OCI-LY1 (cell line): ENCODE results near the gene POU2F2.

Experiments used
- H2AFZ ChIP-seq: fragments of 200-600 bp; sonication (generic), shearing (Covaris generic); 2 replicates; pipeline ENCODE4 v1.6.0; 2014; ENCODE audit warnings: antibody characterized with exemption, mild to moderate bottlenecking, low read length
- H3F3A ChIP-seq: fragments of 200-600 bp; sonication (generic), shearing (Covaris generic); 2 replicates; pipeline ENCODE4 v1.6.0; 2014; ENCODE audit warnings: mild to moderate bottlenecking, antibody characterized with exemption, low read length, moderate library complexity; ENCODE audit not compliant: insufficient read depth
- H3K27ac ChIP-seq: fragments of 200-600 bp; sonication (generic); 2 replicates; pipeline ENCODE4 v1.5.1; 2014; ENCODE audit warnings: low read length, mixed run types, mild to moderate bottlenecking, low read depth; ENCODE audit not compliant: poor library complexity, severe bottlenecking
- H3K27me3 ChIP-seq: fragments of 200-600 bp; sonication (generic); 2 replicates; pipeline ENCODE4 v1.6.0; 2014; ENCODE audit warnings: antibody characterized with exemption, mild to moderate bottlenecking, low read length, moderate library complexity; ENCODE audit not compliant: insufficient read depth
- H3K36me3 ChIP-seq: fragments of 200-600 bp; sonication (generic); 2 replicates; pipeline ENCODE4 v1.6.1; 2014; ENCODE audit warnings: mild to moderate bottlenecking, antibody characterized with exemption, low read length, moderate library complexity, mixed read lengths; ENCODE audit not compliant: insufficient read depth
- H3K4me1 ChIP-seq: fragments of 200-600 bp; sonication (generic); 2 replicates; pipeline ENCODE4 v1.5.1; 2014; ENCODE audit warnings: mild to moderate bottlenecking, low read length, moderate library complexity; ENCODE audit not compliant: insufficient read depth, severe bottlenecking
- H3K4me2 ChIP-seq: fragments of 200-600 bp; sonication (generic), shearing (Covaris generic); 2 replicates; pipeline ENCODE4 v1.6.1; 2014; ENCODE audit warnings: low read length
- H3K4me3 ChIP-seq: fragments of 200-600 bp; sonication (generic); 2 replicates; pipeline ENCODE4 v1.5.1; 2014; ENCODE audit warnings: low read length, low read depth, mild to moderate bottlenecking, mixed read lengths; ENCODE audit not compliant: poor library complexity, severe bottlenecking
- H3K79me2 ChIP-seq: fragments of 200-600 bp; shearing (Covaris generic); 2 replicates; pipeline ENCODE4 v1.6.1; 2016; ENCODE audit warnings: mixed run types, low read length, mixed read lengths; ENCODE audit not compliant: insufficient read depth
- H3K9ac ChIP-seq: fragments of 200-600 bp; sonication (generic), shearing (Covaris generic); 2 replicates; pipeline ENCODE4 v1.6.1; 2014; ENCODE audit warnings: mild to moderate bottlenecking, low read length, mixed read lengths
- H3K9me2 ChIP-seq: fragments of 200-600 bp; sonication (generic), shearing (Covaris generic); 2 replicates; pipeline ENCODE4 v1.6.1; 2014; ENCODE audit warnings: low read depth, mild to moderate bottlenecking, low read length, mixed read lengths
- H3K9me3 ChIP-seq: fragments of 200-600 bp; shearing (Covaris generic); 2 replicates; pipeline ENCODE4 v1.6.1; 2014; ENCODE audit warnings: low read length, mixed read lengths
- H4K20me1 ChIP-seq: fragments of 200-600 bp; sonication (generic), shearing (Covaris generic); 2 replicates; pipeline ENCODE4 v1.6.0; 2016; ENCODE audit warnings: mild to moderate bottlenecking, low read length; ENCODE audit not compliant: insufficient read depth
- CTCF ChIP-seq: fragments of 200-600 bp; sonication (generic), shearing (Covaris generic); IDR thresholded peaks from 2 replicates; pipeline ENCODE4 v1.5.1; 2017; ENCODE audit warnings: mild to moderate bottlenecking, antibody characterized with exemption, low read length, moderate library complexity, mixed read lengths
- EZH2 ChIP-seq: fragments of 200-600 bp; sonication (generic), shearing (Covaris generic); IDR thresholded peaks from 2 replicates; pipeline ENCODE4 v1.8.0; 2017; ENCODE audit warnings: borderline replicate concordance, mixed run types, mild to moderate bottlenecking, antibody characterized with exemption, low read length, moderate library complexity, mixed read lengths

The POU2F2 gene

DNA sequence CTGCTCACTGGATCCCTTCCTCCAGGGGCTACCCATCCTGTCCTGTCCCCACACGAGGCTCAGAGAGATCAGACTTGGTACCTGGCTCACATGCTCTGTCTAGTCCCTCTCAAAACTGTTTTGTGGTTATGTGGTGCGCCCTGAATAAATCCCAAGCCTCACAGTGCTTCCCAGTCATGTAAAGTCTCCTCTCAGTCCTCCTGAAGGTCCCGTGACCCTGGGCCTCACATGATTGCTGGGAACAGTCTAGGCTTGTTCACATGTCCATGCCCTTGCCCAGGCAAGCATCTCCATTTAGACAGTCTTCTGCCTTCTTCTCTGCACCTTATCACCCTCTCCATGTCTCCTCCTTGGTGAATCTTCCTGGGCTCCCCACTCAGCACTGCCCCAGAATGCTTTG is 36.0 kb upstream of the POU2F2 start:
- H3K9ac ChIP-seq: no peak overlapping the region
- H3K9me3 ChIP-seq: no peaks in the 10 kb centered on the region
- no peaks in the 10 kb centered on the region for H3K36me3 ChIP-seq
- no peak overlapping the region for H3K4me2 ChIP-seq
- TF ChIP-seq CTCF (no peak), EZH2 (no peak)
- no peaks in the 10 kb centered on the region; the same call in 1 of the 2 replicates for H3K27me3 ChIP-seq
- no peaks in the 10 kb centered on the region for H3K79me2 ChIP-seq
- no peak overlapping the region for H3K27ac ChIP-seq
- H3F3A ChIP-seq: no peaks in the 10 kb centered on the region
- no peaks in the 10 kb centered on the region for H4K20me1 ChIP-seq
- H3K4me3 ChIP-seq: no peak overlapping the region
- H3K9me2 ChIP-seq: no peaks in the 10 kb centered on the region
- no peak overlapping the region for H2AFZ ChIP-seq
- H3K4me1 ChIP-seq: no peaks in the 10 kb centered on the region

DNA sequence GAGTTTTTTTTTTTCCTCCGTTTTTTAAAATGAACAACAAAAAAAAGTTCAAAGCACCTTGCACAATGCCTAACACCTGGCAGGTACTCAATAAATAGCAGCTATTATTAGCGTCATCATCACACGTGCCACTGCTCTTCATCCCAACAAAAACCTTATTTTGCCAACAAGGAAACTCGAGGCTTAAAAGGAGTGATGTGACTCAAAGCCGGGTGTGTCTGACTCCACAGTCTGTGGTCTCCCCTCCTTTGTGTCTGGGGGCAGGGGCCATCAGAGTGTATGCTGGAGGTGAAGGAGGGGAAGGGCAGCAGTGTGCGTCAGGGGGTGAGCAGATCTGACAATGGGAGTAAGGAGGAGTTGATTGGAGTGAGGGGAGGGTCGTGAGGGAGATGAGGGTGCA is 34.1 kb upstream of the POU2F2 start:
- Histone ChIP-seq H3K27ac (no peak overlapping the region), H3K79me2 (no peaks in the 10 kb centered on the region), H3K36me3 (no peaks in the 10 kb centered on the region), H3K9me3 (no peaks in the 10 kb centered on the region), H3K9ac (no peak overlapping the region), H4K20me1 (no peaks in the 10 kb centered on the region), H3K9me2 (no peaks in the 10 kb centered on the region), H3K27me3 (peaks cover 7% of the 10 kb centered on the region; the same call in 1 of the 2 replicates), H3K4me3 (no peak overlapping the region), H3K4me1 (no peaks in the 10 kb centered on the region), H3F3A (no peaks in the 10 kb centered on the region), H3K4me2 (no peak overlapping the region), H2AFZ (no peak overlapping the region)
- TF ChIP-seq CTCF (no peak), EZH2 (no peak)

- TF ChIP-seq CTCF: no peak
- H4K20me1 ChIP-seq: no peaks in the 10 kb centered on the region
- no peaks in the 10 kb centered on the region for H3K4me1 ChIP-seq
- H3K79me2 ChIP-seq: no peaks in the 10 kb centered on the region
- H3K4me3 ChIP-seq: no peak overlapping the region
- H3K9me2 ChIP-seq: no peaks in the 10 kb centered on the region
- H3K36me3 ChIP-seq: no peaks in the 10 kb centered on the region
- H2AFZ ChIP-seq: no peak overlapping the region
- peaks cover 7% of the 10 kb centered on the region; the same call in 1 of the 2 replicates for H3K27me3 ChIP-seq
- H3K9me3 ChIP-seq: no peaks in the 10 kb centered on the region
- no peaks in the 10 kb centered on the region for H3F3A ChIP-seq
- no peak overlapping the region for H3K4me2 ChIP-seq
- no peak overlapping the region for H3K27ac ChIP-seq
- H3K9ac ChIP-seq: no peak overlapping the region
Measured at GRCh38 chr19:42165146-42165545, 32.9 kb upstream of the POU2F2 start.
